GM23338 (cell line): ENCODE results near the gene WWOX. TPM values are rescaled to one million over a fixed set of nuclear protein-coding genes. Genes with fewer than 3 reads are reported as not detected.

Experiments
- ATAC-seq: fragments of 200-7000 bp; cut with Tn5 transposase; 3 replicates; pipeline ENCODE4 v1.9.1; 2020
- DNase-seq: peaks from one replicate; pipeline ENCODE4 v3.0.0-alpha.2; 2015; ENCODE audit warnings: low spot score
- H2AFZ ChIP-seq: fragments of 200-600 bp; sonication (generic); 2 replicates; pipeline ENCODE4 v1.8.0; 2016; ENCODE audit warnings: antibody characterized with exemption, mild to moderate bottlenecking, moderate library complexity
- H3F3A ChIP-seq: fragments of 200-600 bp; sonication (generic); replicated peaks from 2 replicates; pipeline ENCODE4 v1.8.0; 2017; ENCODE audit warnings: antibody characterized with exemption, mixed run types, low read depth
- H3K27ac ChIP-seq: fragments of 200-600 bp; sonication (generic); 2 replicates; pipeline ENCODE4 v1.6.1; 2016; ENCODE audit warnings: low read depth
- H3K27me3 ChIP-seq: fragments of 200-600 bp; sonication (generic); 2 replicates; pipeline ENCODE4 v1.8.0; 2016; ENCODE audit warnings: mild to moderate bottlenecking, mixed run types, moderate library complexity; ENCODE audit not compliant: insufficient read depth
- H3K36me3 ChIP-seq: fragments of 200-600 bp; sonication (generic); 2 replicates; pipeline ENCODE4 v1.8.0; 2016; ENCODE audit warnings: mild to moderate bottlenecking; ENCODE audit not compliant: insufficient read depth
- H3K4me1 ChIP-seq: fragments of 200-600 bp; sonication (generic); 2 replicates; pipeline ENCODE4 v1.8.0; 2016; ENCODE audit warnings: mild to moderate bottlenecking, moderate library complexity; ENCODE audit not compliant: insufficient read depth
- H3K4me2 ChIP-seq: fragments of 200-600 bp; sonication (generic); 2 replicates; pipeline ENCODE4 v1.7.1; 2017; ENCODE audit warnings: mixed run types
- H3K4me3 ChIP-seq: fragments of 200-600 bp; sonication (generic); 2 replicates; pipeline ENCODE4 v1.6.1; 2016; ENCODE audit warnings: mixed run types
- H3K79me2 ChIP-seq: fragments of 200-600 bp; sonication (generic); replicated peaks from 2 replicates; pipeline ENCODE4 v1.8.0; 2017; ENCODE audit warnings: mild to moderate bottlenecking; ENCODE audit not compliant: insufficient read depth
- H3K9me2 ChIP-seq: fragments of 200-600 bp; sonication (generic); 2 replicates; pipeline ENCODE4 v1.8.0; 2017; ENCODE audit not compliant: insufficient read depth
- H4K20me1 ChIP-seq: fragments of 200-600 bp; sonication (generic); replicated peaks from 2 replicates; pipeline ENCODE4 v1.8.0; 2017; ENCODE audit warnings: mild to moderate bottlenecking; ENCODE audit not compliant: insufficient read depth
- H3K27ac Mint-ChIP-seq: 2 replicates; pipeline ENCODE4 v1.8.0; 2020; ENCODE audit warnings: inconsistent platforms, mild to moderate bottlenecking, moderate library complexity, mixed read lengths
- H3K27me3 Mint-ChIP-seq: 3 replicates; pipeline ENCODE4 v1.8.0; 2022; ENCODE audit warnings: low read depth, mild to moderate bottlenecking, moderate library complexity, mixed read lengths, inconsistent platforms; ENCODE audit not compliant: insufficient read depth, poor library complexity
- H3K36me3 Mint-ChIP-seq: 3 replicates; pipeline ENCODE4 v1.8.0; 2021; ENCODE audit warnings: low read depth, mild to moderate bottlenecking, inconsistent platforms, moderate library complexity, mixed read lengths
- H3K4me1 Mint-ChIP-seq: 3 replicates; pipeline ENCODE4 v1.8.0; 2020; ENCODE audit warnings: mild to moderate bottlenecking, inconsistent platforms, mixed read lengths
- H3K4me3 Mint-ChIP-seq: 3 replicates; pipeline ENCODE4 v1.8.0; 2021; ENCODE audit warnings: moderate library complexity, mild to moderate bottlenecking, inconsistent platforms, mixed read lengths
- H3K9me3 Mint-ChIP-seq: 3 replicates; pipeline ENCODE4 v1.8.0; 2020; ENCODE audit warnings: moderate library complexity, mild to moderate bottlenecking, inconsistent platforms, mixed read lengths
- CREB1 ChIP-seq: fragments of 250-450 bp; sonication (Bioruptor Pico); IDR thresholded peaks from 2 replicates; pipeline ENCODE4 v1.5.0; 2020; ENCODE audit warnings: low read depth, mild to moderate bottlenecking, moderate library complexity
- CTCF ChIP-seq, 2 experiments: fragments of 200-600 bp in 1 of 2; sonication (generic) in 1 of 2; conservative IDR thresholded peaks; 2 replicates each; pipeline versions ENCODE4 v1.5.1 to v1.6.1; 2016 to 2017; ENCODE audit warnings: antibody characterized with exemption in 2 of 2, low read depth in 2 of 2, mild to moderate bottlenecking in 2 of 2, moderate library complexity in 1 of 2
- ETS1 ChIP-seq: IDR thresholded peaks from 2 replicates; pipeline ENCODE4 v1.6.1; 2016; ENCODE audit warnings: antibody characterized with exemption
- EZH2 ChIP-seq: fragments of 200-600 bp; sonication (generic); IDR thresholded peaks from one replicate; pipeline ENCODE4 v1.8.0; 2017; ENCODE audit warnings: antibody characterized with exemption, mild to moderate bottlenecking, low read depth; ENCODE audit not compliant: unreplicated experiment
- EZH2phosphoT487 ChIP-seq: fragments of 200-600 bp; sonication (generic); IDR thresholded peaks from one replicate; pipeline ENCODE4 v1.8.1; 2018; ENCODE audit warnings: antibody characterized with exemption; ENCODE audit not compliant: unreplicated experiment
- JUNB ChIP-seq: IDR thresholded peaks from one replicate; pipeline ENCODE4 v1.6.1; 2016; ENCODE audit warnings: antibody characterized with exemption; ENCODE audit not compliant: unreplicated experiment
- NANOG ChIP-seq: IDR thresholded peaks from 2 replicates; pipeline ENCODE4 v1.6.1; 2016; ENCODE audit warnings: antibody characterized with exemption, borderline replicate concordance
- POLR2AphosphoS5 ChIP-seq: IDR thresholded peaks from 2 replicates; pipeline ENCODE4 v1.6.1; 2016; ENCODE audit warnings: antibody characterized with exemption, low read depth
- REST ChIP-seq: IDR thresholded peaks from one replicate; pipeline ENCODE4 v1.6.1; 2018; ENCODE audit warnings: antibody characterized with exemption; ENCODE audit not compliant: unreplicated experiment
- STAT1 ChIP-seq: IDR thresholded peaks from one replicate; pipeline ENCODE4 v1.6.1; 2016; ENCODE audit warnings: antibody characterized with exemption; ENCODE audit not compliant: unreplicated experiment
- ZNF114 ChIP-seq: fragments of 250-450 bp; sonication (Bioruptor Pico); IDR thresholded peaks from 2 replicates; pipeline ENCODE4 v1.5.0; 2020; ENCODE audit warnings: mild to moderate bottlenecking, moderate library complexity
- ZNF331 ChIP-seq: fragments of 250-450 bp; sonication (Bioruptor Pico); IDR thresholded peaks from 2 replicates; pipeline ENCODE4 v1.5.0; 2020; ENCODE audit warnings: low read depth, mild to moderate bottlenecking, moderate library complexity
- ZNF462 ChIP-seq: fragments of 250-450 bp; sonication (Bioruptor Pico); IDR thresholded peaks from 2 replicates; pipeline ENCODE4 v1.5.0; 2020; ENCODE audit warnings: mild to moderate bottlenecking, moderate library complexity
- polyA plus RNA-seq: library from polyadenylated mRNA; unstranded; fragments of >200 nt; fragmentation: Nextera tagmentation; extraction: Ambion mirVana; gene quantifications from 2 replicates; pipeline ENCODE4 v1.2.1, GENCODE V29; 2016
- total RNA-seq: library from RNA; depleted of rRNA; stranded (reverse); fragments of >200 nt; shearing (Covaris generic); gene quantifications from 2 replicates; pipeline ENCODE4 v1.2.3, GENCODE V29; 2014

WWOX gene
- total and polyA plus RNA-seq, 2 experiments from 2014 or later = 10.0 to 19.3 TPM

- TF ChIP-seq ZNF331 (CRISPR knock-in tag) (no peak), POLR2AphosphoS5 (no peak), ETS1 (no peak), REST (no peak), JUNB (no peak), NANOG (no peak), EZH2 (no peak), EZH2phosphoT487 (no peak), ZNF114 (CRISPR knock-in tag) (no peak), CREB1 (CRISPR knock-in tag) (no peak), STAT1 (no peak), ZNF462 (CRISPR knock-in tag) (no peak), CTCF (conservative IDR thresholded peaks at IDR 0.05; ENCODE audit: low read depth in 2 of 2) (no peak)
- no peak overlapping the region for H3K4me2 ChIP-seq
- Mint-ChIP-seq H3K9me3 (peaks cover 10% of the 10 kb centered on the region; the same call in 2 of the 3 replicates), H3K27me3 (peaks cover 8% of the 10 kb centered on the region), H3K4me1 (peaks cover 9% of the 10 kb centered on the region), H3K27ac (no peak overlapping the region), H3K36me3 (0 out of 3 replicates have a peak, but pooled peaks cover 3% of the 10 kb centered on the region), H3K4me3 (no peak overlapping the region)
- H3K27ac ChIP-seq = no peak overlapping the region
- no peak for ATAC-seq
- H3K9me2 ChIP-seq = no peaks in the 10 kb centered on the region
- DNase-seq = no peak
- no peak overlapping the region for H3K4me3 ChIP-seq
- H3K79me2 ChIP-seq = 0 out of 2 replicates have a peak, but pooled peaks cover 5% of the 10 kb centered on the region
- peaks cover 33% of the 10 kb centered on the region for H3K27me3 ChIP-seq
- no peaks in the 10 kb centered on the region for H3K36me3 ChIP-seq
- no peaks in the 10 kb centered on the region for H3F3A ChIP-seq
- H3K4me1 ChIP-seq = peaks cover 7% of the 10 kb centered on the region
- H4K20me1 ChIP-seq = peaks cover 3% of the 10 kb centered on the region; the same call in 1 of the 2 replicates
- no peak overlapping the region for H2AFZ ChIP-seq
Measured at GRCh38 chr16:78097548-78097947, 1.9 kb upstream of the WWOX start.
